RWPE2 (cell line): ENCODE results near the gene RIIAD1.

Experiments used
- ATAC-seq: fragments of 200-7000 bp; cut with Tn5 transposase; 3 replicates; pipeline ENCODE4 v1.9.1; 2021; ENCODE audit warnings: low read depth
- DNase-seq: peaks from one replicate; pipeline ENCODE4 v3.0.0-alpha.2; 2020; ENCODE audit warnings: low spot score
- H3K27ac ChIP-seq: fragments of 450-650 bp; 2 replicates; pipeline ENCODE4 v1.5.1; 2017; ENCODE audit warnings: mild to moderate bottlenecking; ENCODE audit not compliant: poor library complexity, severe bottlenecking
- H3K27me3 ChIP-seq: fragments of 250-450 bp; sonication (Bioruptor Pico); 2 replicates; pipeline ENCODE4 v1.5.1; 2021; ENCODE audit warnings: mild to moderate bottlenecking, moderate library complexity; ENCODE audit not compliant: insufficient read depth, poor library complexity, severe bottlenecking
- H3K36me3 ChIP-seq: fragments of 250-450 bp; sonication (Bioruptor Pico); 2 replicates; pipeline ENCODE4 v1.5.1; 2020; ENCODE audit warnings: low read depth, mild to moderate bottlenecking, moderate library complexity
- H3K4me1 ChIP-seq: fragments of 250-450 bp; sonication (Bioruptor Pico); 2 replicates; pipeline ENCODE4 v1.5.1; 2021; ENCODE audit warnings: mild to moderate bottlenecking, moderate library complexity; ENCODE audit not compliant: insufficient read depth, poor library complexity, severe bottlenecking
- H3K4me3 ChIP-seq: fragments of 250-450 bp; sonication (Bioruptor Pico); 2 replicates; pipeline ENCODE4 v1.5.1; 2021; ENCODE audit warnings: mild to moderate bottlenecking, moderate library complexity; ENCODE audit not compliant: severe bottlenecking
- H3K9me3 ChIP-seq: fragments of 250-450 bp; sonication (Bioruptor Pico); 2 replicates; pipeline ENCODE4 v1.5.1; 2021; ENCODE audit warnings: mild to moderate bottlenecking, moderate library complexity; ENCODE audit not compliant: severe bottlenecking
- CTCF ChIP-seq: fragments of 450-650 bp; IDR thresholded peaks from one replicate; pipeline ENCODE4 v1.5.1; 2017; ENCODE audit warnings: mild to moderate bottlenecking, moderate library complexity; ENCODE audit not compliant: poor library complexity, severe bottlenecking

Gene RIIAD1

DNA sequence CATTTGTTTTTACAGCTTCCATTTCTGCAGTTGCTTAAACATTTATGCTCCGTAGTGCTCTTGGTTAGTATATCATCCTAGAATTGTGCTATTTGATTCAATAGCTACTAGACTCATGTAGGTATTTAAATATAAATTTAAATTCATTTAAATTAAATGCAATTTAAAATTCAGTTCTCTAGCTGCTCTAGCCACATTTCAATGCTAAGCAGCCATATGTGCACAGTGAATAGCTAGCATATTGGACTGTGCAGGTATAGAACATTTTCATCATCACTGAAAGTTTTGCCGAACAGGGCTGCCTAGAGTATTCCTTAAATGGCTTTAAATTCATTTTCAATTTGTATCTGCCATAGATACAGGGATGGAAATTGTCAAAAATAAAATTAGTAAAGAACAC is 37.2 kb upstream of the RIIAD1 start:
- TF ChIP-seq CTCF: no peak
- no peak overlapping the region for H3K27ac ChIP-seq
- no peak for ATAC-seq

GRCh38 chr1:151686561-151686960 is 34.8 kb upstream of the RIIAD1 start:
- no peak for TF ChIP-seq CTCF
- H3K4me1 ChIP-seq: peaks cover 9% of the 10 kb centered on the region
- H3K36me3 ChIP-seq: peaks cover 22% of the 10 kb centered on the region
- H3K27ac ChIP-seq: no peak overlapping the region
- no peak for DNase-seq
- H3K4me3 ChIP-seq: no peak overlapping the region
- H3K9me3 ChIP-seq: no peaks in the 10 kb centered on the region
- H3K27me3 ChIP-seq: no peaks in the 10 kb centered on the region
- ATAC-seq: no peak

More for the DNA sequence above, 37.2 kb upstream of the RIIAD1 start:
- Histone ChIP-seq H3K9me3 (no peaks in the 10 kb centered on the region), H3K4me1 (peaks cover 33% of the 10 kb centered on the region), H3K27me3 (no peaks in the 10 kb centered on the region), H3K4me3 (no peak overlapping the region), H3K36me3 (peaks cover 25% of the 10 kb centered on the region)
- no peak for DNase-seq

- no peak overlapping the region for H3K4me3 ChIP-seq
- no peak overlapping the region for H3K27ac ChIP-seq
- no peaks in the 10 kb centered on the region for H3K27me3 ChIP-seq
- H3K36me3 ChIP-seq: peaks cover 20% of the 10 kb centered on the region
- no peak for TF ChIP-seq CTCF
- no peaks in the 10 kb centered on the region for H3K9me3 ChIP-seq
- no peaks in the 10 kb centered on the region for H3K4me1 ChIP-seq
- DNase-seq (no peak), ATAC-seq (no peak)
Measured at GRCh38 chr1:151689494-151689893, 31.8 kb upstream of the RIIAD1 start.

- no peaks in the 10 kb centered on the region for H3K9me3 ChIP-seq
Measured at GRCh38 chr1:151692226-151692625, 29.1 kb upstream of the RIIAD1 start.

More at GRCh38 chr1:151692226-151692625, 29.1 kb upstream of the RIIAD1 start:
- H3K27ac ChIP-seq: no peak overlapping the region
- H3K36me3 ChIP-seq: peaks cover 26% of the 10 kb centered on the region
- no peak for TF ChIP-seq CTCF
- no peaks in the 10 kb centered on the region for H3K27me3 ChIP-seq
- H3K4me3 ChIP-seq: no peak overlapping the region
- ATAC-seq (no peak), DNase-seq (no peak)
- H3K4me1 ChIP-seq: no peaks in the 10 kb centered on the region
